ENCODE results near the gene LCAT.
"Not testable (repeated sequence)": the region's sequence is repeated elsewhere in the genome, so short reads cannot be mapped to it uniquely, and the experiment has no call there.

LCAT gene

GRCh38 chr16:67931712-67932461 is 12.0 kb downstream of the LCAT start, which contains the start of gene CTRL:
CTRL (minus strand) TSS chr16:67931862; CDS start chr16:67931852, 10 bp downstream.
- DNase-seq (ENCODE audit: low spot score), result no peak

DNA sequence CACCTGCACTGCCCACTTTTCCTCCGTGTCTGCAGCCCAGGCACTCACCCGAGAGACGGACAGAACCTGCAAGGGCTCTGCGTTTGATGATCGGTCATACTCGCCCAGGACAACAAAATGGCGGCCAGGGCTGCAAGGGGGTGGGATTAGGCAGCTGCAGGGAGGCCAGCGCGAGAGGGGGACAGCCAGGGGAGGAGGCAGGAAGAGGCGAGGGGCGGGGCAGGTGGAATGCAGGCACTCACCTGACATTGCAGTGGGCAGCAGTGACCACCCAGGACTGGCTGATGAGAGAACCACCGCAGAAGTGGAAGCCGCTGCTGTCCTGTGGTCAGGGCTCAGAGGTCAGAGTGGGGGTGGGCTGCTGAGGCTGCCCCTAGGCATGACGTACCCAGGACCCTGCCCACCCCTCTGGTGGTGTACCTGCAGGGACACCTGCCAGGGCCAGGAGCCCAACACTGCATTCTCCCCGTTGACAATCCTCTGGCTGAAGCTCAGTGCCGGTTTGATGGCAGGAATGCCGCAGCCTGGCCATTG is 13.2 kb downstream of the LCAT start:
- DNase-seq (ENCODE audit: low spot score), result no peak

DNA sequence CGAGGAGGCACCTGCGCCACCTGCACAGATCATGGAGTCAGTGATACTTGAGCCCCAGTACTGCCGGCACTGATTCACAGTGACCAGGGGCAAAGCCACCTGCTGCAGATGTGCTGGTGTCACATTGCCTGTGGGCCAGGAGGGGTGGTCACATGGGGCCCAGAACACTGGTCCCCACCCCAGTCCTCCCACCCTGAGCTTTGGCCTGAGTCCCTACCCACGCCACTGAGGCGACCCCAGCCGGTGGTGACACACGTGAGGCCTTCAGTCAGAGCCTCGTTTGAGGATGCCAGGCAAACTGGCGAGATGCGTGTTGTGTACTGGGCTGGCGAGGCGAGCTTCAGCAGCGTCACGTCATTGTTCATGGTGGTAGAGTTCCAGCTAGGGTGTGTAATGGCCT is 13.7 kb downstream of the LCAT start:
- DNase-seq (ENCODE audit: low spot score), result no peak

GRCh38 chr16:67928561-67929364 is 15.2 kb downstream of the LCAT start:
- peak; percentile 73 for DNase-seq (ENCODE audit: low spot score)

GRCh38 chr16:67928147-67928546 is 15.8 kb downstream of the LCAT start:
- no peak for DNase-seq (ENCODE audit: low spot score)

DNA sequence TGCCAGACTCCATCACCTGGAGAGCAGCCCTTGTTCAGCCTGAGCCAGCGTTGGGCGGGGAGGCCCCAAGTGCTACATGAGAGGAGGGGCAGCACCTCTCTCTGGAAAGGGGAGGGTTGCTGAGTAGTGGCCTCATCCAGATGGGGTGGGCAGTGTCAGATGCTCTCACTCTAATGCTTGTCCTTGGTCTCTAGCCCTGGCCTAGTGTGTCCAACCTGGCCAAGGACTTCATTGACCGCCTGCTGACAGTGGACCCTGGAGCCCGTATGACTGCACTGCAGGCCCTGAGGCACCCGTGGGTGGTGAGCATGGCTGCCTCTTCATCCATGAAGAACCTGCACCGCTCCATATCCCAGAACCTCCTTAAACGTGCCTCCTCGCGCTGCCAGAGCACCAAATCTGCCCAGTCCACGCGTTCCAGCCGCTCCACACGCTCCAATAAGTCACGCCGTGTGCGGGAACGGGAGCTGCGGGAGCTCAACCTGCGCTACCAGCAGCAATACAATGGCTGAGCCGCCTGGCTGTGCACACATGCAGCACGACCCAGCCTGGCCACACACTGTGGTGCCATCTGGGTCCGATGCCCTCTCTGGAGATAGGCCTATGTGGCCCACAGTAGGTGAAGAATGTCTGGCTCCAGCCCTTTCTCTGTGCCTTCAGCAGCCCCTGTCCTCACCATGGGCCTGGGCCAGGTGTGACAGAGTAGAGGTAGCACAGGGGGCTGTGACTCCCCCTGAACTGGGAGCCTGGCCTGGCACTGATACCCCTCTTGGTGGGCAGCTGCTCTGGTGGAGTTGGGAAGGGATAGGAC is 16.6 kb downstream of the LCAT start:
- no peak for DNase-seq (ENCODE audit: low spot score)

GRCh38 chr16:67926181-67926750 is 17.7 kb downstream of the LCAT start:
- DNase-seq (ENCODE audit: low spot score), result no peak

- no peak for DNase-seq (ENCODE audit: low spot score)
Observed at GRCh38 chr16:67924140-67924906, 19.6 kb downstream of the LCAT start.

DNA sequence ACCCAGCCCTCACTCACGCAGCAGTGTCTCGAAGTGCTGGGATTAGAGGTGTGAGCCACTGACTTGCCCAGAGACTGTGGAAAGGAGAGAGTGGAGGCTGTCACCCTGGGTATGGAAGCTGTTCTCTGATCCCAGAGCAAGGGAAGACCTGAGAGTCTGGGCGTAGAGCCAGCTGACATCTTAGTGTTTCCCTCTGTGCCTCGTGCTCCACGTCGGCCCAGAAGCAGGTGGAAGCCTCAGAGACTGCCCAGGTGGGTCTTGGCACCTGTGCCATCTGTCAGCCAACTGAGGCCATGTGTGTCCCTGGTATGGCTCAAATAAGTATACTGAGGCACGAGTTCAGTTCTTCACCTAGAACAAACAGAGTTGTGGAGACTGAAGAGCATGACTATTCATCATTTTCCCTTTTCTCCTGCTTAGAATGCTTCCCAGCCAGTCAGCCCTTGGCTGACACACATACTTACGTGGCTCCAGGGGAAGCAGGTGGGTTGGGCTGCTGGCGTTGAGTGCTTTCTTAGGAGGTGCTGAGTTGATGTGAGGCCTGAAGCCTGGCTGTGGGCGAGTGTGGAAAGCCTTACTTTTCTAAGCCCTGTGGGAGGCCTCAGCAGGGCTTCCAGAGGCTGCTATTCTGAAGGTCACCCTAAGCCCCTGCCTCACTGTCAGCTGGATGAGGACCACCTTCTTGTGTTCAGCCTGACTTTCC is 20.4 kb downstream of the LCAT start:
- no peak for DNase-seq (ENCODE audit: low spot score)

- DNase-seq (ENCODE audit: low spot score), result no peak
Observed at GRCh38 chr16:67922740-67923139, 21.2 kb downstream of the LCAT start.

GRCh38 chr16:67922221-67922620 is 21.7 kb downstream of the LCAT start:
- DNase-seq (ENCODE audit: low spot score), result no peak

- no peak for DNase-seq (ENCODE audit: low spot score)
Observed at GRCh38 chr16:67919622-67920221, 24.2 kb downstream of the LCAT start.

DNA sequence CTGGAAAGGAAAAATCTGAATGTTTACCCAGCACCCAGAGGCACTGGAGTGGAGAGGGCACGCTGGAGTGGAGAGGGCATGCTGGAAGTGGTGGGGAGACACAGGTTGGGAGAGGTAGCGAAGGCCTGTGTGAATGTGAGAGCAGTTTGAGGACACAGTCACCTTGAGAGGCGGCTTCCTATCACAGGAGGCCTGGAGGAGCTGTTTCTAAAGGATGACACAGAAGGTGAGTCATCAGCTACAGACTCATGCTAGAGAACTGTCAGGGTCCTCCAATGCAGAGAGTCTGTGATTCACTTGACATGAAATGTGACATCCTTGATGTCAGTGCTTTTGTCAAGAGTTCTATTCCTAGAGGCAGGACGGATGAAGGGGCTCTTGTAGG is 26.1 kb downstream of the LCAT start:
- DNase-seq (ENCODE audit: low spot score), result peak; percentile 92

DNA sequence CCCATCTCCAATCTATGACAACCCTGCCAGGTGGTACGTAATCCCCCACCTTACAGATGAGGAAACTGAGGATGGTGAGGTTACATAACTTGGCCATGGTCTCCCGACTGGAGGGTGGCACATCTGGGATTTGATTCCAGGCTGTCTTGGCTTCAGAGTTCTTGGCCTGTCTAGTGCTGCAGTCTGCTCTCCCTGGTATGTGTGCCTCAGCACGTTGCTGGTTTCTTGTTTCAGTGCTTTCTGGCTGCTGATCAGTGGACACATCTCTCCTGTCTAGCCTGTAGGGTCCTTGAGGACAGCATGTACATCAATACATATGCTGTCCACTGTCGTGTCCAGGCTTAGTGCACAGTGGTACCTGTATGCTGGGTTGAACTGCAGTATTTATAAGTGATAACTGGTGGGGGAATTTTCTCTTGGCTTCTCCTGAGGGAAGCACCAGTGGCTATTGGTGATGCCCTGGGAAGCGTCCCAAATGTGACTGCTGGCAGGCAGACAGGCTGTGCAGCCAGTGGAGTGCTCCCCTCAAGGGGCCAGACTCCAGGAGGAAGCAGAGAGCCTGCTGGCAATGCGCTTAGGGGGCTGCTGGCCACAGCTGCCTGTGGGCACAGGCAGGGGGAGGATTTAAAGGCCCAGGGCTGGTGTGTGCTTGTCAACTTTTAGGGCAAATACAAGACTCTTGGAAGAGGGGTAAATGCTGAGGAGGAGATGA is 26.6 kb downstream of the LCAT start:
- DNase-seq (ENCODE audit: low spot score), result no peak

DNA sequence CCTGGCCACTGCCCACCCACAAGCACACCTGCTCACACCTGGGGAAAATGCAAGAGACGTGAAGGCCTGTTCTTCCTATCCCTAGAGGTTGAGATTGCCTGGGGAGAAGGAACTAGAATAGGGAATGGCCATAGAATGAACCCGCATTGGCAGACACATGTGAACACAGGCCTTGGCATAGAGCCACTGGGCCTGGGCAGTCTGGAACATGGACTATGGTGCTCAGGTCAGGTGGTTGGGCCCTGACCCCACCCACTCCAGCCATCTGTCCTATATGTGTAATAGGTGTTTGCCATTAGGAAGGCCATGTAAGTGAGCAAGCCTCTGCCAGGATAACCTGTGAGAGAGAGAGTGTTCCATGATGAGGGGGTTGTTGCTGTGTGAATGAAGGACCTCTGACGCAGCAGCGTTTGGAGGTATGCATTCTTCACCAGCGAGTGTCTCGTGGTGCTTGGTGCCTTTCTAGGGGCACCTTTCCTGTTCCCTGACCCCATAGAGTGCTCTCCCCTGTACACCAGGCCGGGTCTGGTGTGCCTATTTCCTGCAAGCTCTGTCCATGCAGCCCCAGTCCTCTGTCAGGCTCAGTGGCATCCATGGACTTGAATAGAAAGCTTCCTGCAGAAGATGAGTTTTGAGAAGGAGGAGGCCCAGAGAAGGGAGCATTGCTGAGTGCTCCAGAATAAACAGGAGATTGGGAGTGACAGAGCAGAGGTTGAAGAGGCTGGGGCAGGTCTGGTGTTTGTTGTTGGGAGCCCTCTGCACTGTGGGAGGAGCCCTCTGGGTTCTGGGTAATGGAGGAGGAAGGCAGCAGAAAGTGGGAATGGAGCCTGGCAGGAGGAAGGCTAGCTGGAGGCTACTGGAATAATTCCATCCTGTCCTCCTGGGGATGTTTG is 27.8 kb downstream of the LCAT start:
- DNase-seq (ENCODE audit: low spot score), result no peak

GRCh38 chr16:67915496-67915769 is 28.5 kb downstream of the LCAT start:
- DNase-seq (ENCODE audit: low spot score), result not testable (repeated sequence)

GRCh38 chr16:67914758-67915495 is 29.0 kb downstream of the LCAT start:
- DNase-seq (ENCODE audit: low spot score), result no peak

GRCh38 chr16:67910158-67910557 is 33.8 kb downstream of the LCAT start:
- DNase-seq (ENCODE audit: low spot score), result no peak

Data from kidney tubule cell (primary cell).